Central memory CD8-positive, alpha-beta T cell (primary cell): Measurements from ENCODE around the gene LEF1.
"Not testable (repeated sequence)": the region's sequence is repeated elsewhere in the genome, so short reads cannot be mapped to it uniquely, and the experiment has no call there.

Experiments
- ATAC-seq: fragments of 150-1000 bp; cut with Tn5 transposase; replicated peaks from 2 replicates; pipeline ENCODE4 v1.10.0; 2022; ENCODE audit warnings: mild to moderate bottlenecking, moderate FRiP score, moderate number of reproducible peaks; ENCODE audit not compliant: poor library complexity, severe bottlenecking; ENCODE audit errors: extremely low read depth
- DNase-seq, 2 donors: peaks; one replicate each; pipeline ENCODE4 v3.0.0; 2021; ENCODE audit warnings: low spot score in 2 of 2
- H3K27ac Mint-ChIP-seq: one replicate; pipeline ENCODE4 v1.8.0; 2022; ENCODE audit warnings: low read depth, mild to moderate bottlenecking, moderate library complexity, mixed read lengths
- H3K27me3 Mint-ChIP-seq: one replicate; pipeline ENCODE4 v1.8.0; 2022; ENCODE audit warnings: mixed read lengths
- H3K36me3 Mint-ChIP-seq: one replicate; pipeline ENCODE4 v1.8.0; 2022; ENCODE audit warnings: mild to moderate bottlenecking, moderate library complexity, mixed read lengths; ENCODE audit not compliant: insufficient read depth
- H3K4me1 Mint-ChIP-seq: one replicate; pipeline ENCODE4 v1.8.0; 2022; ENCODE audit warnings: mixed read lengths
- H3K4me3 Mint-ChIP-seq: one replicate; pipeline ENCODE4 v1.8.0; 2022; ENCODE audit warnings: mild to moderate bottlenecking, moderate library complexity, mixed read lengths
- H3K9me3 Mint-ChIP-seq: one replicate; pipeline ENCODE4 v1.8.0; 2022; ENCODE audit warnings: mixed read lengths

The LEF1 gene

DNA sequence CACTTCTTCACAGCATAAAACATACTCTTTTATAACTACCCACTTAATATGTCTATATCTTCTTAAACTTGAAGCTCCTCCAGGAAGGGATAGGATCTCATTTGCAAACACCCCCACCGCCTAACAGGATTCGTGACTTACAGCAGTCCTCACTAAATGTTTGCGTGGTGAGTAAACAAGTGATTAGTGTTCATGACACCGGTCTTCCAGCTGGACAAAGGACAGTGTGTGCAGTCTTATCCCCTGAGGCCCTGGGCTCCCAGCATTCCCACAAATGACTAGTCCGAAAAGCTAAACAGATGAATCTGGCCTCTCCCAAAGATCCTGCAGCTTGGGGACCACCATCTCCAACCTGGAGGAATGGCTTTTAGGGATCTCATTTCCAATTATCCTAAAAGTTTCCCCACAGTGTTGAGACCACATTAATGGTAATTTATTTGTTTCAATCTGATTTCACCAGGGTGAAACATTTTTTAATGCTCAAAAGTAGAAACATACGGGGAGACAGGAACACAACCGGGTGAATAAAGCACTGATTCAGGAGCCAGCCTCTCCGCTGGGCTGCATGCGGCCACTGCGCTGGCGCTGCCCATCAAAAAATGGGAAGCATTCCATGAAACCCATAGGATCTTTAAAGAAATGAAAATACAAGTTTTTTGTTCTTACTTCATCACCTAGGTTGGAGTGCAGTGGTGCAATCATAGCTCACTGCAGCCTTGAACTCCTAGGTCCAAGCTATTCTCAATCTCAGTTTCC, 109.9 kb downstream of the LEF1 start:
- no peak overlapping the region for H3K27ac Mint-ChIP-seq
- H3K4me3 Mint-ChIP-seq, result no peak overlapping the region

DNA sequence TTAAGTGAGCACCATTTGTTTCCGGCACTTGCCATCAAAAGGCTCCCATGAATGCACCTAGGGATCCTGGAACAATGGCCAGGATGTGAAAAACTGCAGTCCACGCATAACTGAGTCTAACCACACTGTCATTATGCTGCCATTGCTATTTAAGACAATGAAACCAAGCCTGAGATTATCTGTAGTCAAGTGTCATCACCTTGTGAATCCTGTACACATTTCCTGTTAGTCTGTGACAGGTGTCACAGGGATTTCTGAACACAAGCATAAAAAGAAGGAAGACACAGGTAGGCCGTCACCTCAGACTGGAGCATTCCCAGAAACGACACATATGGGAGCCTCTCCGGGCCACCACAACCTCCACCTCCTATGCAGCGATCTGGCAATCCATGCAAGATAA, 112.3 kb downstream of the LEF1 start:
- Mint-ChIP-seq H3K36me3 (peaks cover 8% of the 10 kb centered on the region), H3K27me3 (no peaks in the 10 kb centered on the region), H3K27ac (no peak overlapping the region), H3K4me3 (no peak overlapping the region), H3K9me3 (no peaks in the 10 kb centered on the region), H3K4me1 (no peaks in the 10 kb centered on the region)
- DNase-seq, result no peak
- ATAC-seq, result no peak

More for the DNA sequence above, 109.9 kb downstream of the LEF1 start:
- DNase-seq (no peak), ATAC-seq (no peak)
- Mint-ChIP-seq H3K9me3 (no peaks in the 10 kb centered on the region), H3K4me1 (no peaks in the 10 kb centered on the region), H3K36me3 (peaks cover 6% of the 10 kb centered on the region), H3K27me3 (peaks cover 14% of the 10 kb centered on the region)

DNA sequence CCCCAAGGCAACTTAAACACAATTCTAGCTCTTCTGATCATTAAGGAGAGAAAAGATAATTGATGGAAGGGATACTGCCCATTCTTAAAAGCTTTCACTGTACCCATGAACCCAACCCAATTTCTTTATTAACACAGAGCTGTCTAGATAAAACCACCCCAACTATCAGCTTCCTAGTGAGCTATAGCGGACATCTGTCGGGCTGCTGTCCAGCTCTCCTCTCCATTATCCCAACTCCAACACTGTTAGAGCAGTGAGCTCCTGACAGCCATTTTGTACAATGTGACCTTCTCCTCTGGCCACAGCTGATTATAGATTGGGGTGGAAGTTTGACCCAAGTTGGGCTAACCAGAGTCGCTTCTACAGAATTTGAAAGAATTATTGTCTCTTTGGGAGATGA, 112.9 kb downstream of the LEF1 start:
- Mint-ChIP-seq H3K27me3 (no peaks in the 10 kb centered on the region), H3K9me3 (no peaks in the 10 kb centered on the region), H3K27ac (no peak overlapping the region), H3K36me3 (peaks cover 10% of the 10 kb centered on the region), H3K4me3 (no peak overlapping the region), H3K4me1 (peaks cover 3% of the 10 kb centered on the region)
- ATAC-seq (no peak), DNase-seq (no peak)

DNA sequence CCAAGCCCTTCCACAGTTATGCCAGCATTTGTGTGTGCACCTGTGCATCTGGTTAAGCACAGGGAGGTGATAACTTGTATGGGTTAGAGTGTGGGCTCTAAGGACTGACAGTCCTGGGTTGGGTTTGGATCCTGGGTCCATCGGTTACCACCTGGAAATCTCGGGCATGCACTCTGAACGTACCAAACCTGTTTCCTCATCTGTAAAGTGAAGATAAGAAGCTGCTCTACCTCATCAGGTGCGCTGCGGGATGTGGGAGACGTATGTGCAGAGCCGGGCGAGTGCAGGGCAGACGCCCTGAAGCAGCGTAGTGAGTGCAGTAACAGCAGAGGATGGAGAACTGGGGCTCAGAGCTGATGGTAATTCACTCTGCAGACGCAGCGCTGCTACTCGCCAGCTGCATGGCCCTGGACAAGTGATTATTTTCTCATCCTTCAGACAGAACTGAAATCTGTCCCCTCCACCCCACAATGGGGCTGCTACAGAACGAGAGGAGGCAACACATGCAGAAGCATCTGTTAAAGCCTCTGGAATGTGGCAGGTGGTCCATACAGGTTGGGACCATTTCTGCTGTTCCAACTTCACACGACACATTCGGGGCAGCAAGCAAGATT, 114.6 kb downstream of the LEF1 start:
- DNase-seq (no peak), ATAC-seq (no peak)
- H3K4me1 Mint-ChIP-seq, result peaks cover 19% of the 10 kb centered on the region
- H3K27ac Mint-ChIP-seq, result no peak overlapping the region
- H3K36me3 Mint-ChIP-seq, result peaks cover 10% of the 10 kb centered on the region
- no peak overlapping the region for H3K4me3 Mint-ChIP-seq
- no peaks in the 10 kb centered on the region for H3K9me3 Mint-ChIP-seq
- H3K27me3 Mint-ChIP-seq, result no peaks in the 10 kb centered on the region

DNA sequence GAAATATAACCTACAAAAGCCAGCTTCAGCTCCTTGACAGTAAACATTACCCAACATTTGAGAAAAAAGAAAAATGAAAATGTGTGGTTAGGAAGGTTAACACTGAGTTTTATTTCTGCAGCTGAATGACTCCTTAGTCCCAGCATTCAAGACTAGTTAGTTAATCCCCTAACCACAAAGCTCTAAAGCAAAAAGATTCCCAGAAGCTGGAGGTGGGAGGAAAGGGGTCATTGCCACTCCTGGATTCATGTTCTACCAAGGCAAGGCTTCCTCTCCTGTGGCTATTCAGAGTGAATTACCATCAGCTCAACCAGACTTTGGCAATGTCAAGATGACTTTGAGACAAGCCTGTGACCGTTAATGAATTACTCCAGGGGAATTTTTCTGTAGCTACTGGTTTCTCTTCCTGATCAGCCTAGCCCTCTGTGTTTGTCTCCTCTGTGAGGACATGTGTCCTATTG, 115.5 kb downstream of the LEF1 start:
- Mint-ChIP-seq H3K4me3 (no peak overlapping the region), H3K27ac (no peak overlapping the region), H3K36me3 (peaks cover 13% of the 10 kb centered on the region), H3K4me1 (peaks cover 21% of the 10 kb centered on the region), H3K27me3 (no peaks in the 10 kb centered on the region), H3K9me3 (no peaks in the 10 kb centered on the region)
- no peak for DNase-seq
- no peak for ATAC-seq

DNA sequence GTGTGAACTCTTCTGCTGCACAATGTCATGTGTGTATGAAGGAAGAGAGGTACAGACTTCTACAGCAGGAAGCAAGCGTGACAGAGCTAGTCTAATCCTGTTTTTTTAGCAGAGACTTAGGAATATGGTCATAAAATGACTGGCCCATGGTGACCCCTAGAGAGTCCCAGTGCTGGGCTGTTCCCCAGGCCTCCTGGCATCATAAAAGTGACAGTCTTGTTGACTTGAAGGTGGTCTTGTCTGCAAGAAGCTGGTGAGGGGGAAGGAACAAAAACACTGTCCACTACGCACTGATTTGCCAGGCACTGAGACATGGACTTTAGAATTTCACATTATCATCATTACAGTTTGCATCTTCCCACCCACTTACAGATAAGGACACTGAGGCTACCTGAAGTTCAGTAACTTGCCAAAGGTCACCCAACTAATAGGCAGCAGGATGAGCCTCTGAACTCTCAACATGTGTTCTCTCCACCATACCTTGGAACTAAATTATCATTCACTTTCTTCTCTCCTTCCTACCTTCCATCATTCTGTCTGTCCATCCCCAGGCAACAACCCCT, 116.1 kb downstream of the LEF1 start:
- no peaks in the 10 kb centered on the region for H3K27me3 Mint-ChIP-seq
- ATAC-seq (no peak), DNase-seq (no peak)
- H3K27ac Mint-ChIP-seq, result no peak overlapping the region
- H3K4me3 Mint-ChIP-seq, result no peak overlapping the region
- peaks cover 16% of the 10 kb centered on the region for H3K36me3 Mint-ChIP-seq
- H3K4me1 Mint-ChIP-seq, result peaks cover 21% of the 10 kb centered on the region
- no peaks in the 10 kb centered on the region for H3K9me3 Mint-ChIP-seq

DNA sequence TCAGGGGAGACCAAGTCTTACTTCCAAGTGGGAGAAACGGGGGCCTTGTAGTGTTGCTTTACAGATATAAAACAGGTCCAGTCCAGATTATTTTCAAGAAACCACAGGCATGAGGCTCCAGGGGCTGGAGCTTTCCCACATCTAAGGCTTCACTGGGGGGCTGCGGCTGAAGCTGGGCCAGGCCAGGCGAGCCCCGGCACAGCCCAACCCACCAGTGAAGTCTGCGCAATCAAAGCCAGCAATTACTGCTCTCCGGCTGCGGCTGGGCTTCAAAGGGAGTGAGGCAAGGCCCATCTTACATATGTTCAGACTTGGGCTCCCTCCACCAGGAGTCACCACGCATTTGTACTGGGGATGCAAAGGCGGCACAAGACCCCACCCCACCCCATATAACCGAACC, 117.4 kb downstream of the LEF1 start:
- Mint-ChIP-seq H3K4me1 (peaks cover 21% of the 10 kb centered on the region), H3K9me3 (no peaks in the 10 kb centered on the region), H3K27me3 (no peaks in the 10 kb centered on the region), H3K4me3 (no peak overlapping the region), H3K27ac (no peak overlapping the region), H3K36me3 (peaks cover 16% of the 10 kb centered on the region)
- DNase-seq, result no peak
- ATAC-seq, result no peak

DNA sequence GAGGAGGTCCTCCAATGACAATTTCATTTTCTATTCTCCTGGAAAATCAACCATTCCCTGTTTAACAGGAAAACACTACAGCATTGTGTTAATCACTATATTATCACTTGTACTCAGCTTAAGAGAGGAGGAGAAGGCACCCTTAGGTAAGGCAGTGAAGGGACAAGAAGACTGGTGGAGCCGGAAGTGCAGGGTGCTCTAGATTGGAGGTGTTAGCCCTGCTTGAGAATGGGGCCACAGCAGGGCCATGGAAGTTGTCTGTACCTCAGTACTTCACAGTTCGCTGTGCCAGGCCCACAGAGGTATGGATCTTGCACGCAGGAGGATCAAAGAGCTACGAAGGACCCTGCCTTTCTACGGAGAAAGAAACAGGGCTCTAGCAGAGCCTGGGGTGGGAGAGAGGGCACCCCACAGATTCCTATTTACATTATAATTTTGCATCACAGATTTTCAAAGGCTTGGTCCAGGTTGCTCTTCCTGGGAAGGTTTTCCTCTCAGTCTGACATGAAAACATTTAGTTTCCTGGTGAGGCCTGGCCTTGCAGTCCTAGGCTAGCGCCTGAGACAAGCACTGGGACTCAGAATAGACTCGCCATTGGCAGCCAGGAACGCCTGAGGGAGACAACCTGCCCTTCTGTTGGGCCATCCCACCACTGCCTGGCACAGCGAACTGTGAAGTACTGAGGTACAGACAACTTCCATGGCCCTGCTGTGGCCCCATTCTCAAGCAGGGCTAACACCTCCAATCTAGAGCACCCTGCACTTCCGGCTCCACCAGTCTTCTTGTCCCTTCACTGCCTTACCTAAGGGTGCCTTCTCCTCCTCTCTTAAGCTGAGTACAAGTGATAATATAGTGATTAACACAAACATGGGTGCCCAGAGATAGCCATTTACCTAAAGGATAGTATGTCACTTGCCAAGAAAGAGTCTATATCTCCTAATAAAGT, 118.3 kb downstream of the LEF1 start:
- peak overlapping the region; percentile 91 for H3K27ac Mint-ChIP-seq
- H3K9me3 Mint-ChIP-seq, H3K27me3 Mint-ChIP-seq, DNase-seq: not testable (repeated sequence)
- H3K4me1 Mint-ChIP-seq, result peaks cover 21% of the 10 kb centered on the region
- H3K36me3 Mint-ChIP-seq, result peaks cover 16% of the 10 kb centered on the region
- H3K4me3 Mint-ChIP-seq, result peak overlapping the region; percentile 80
- ATAC-seq, result peak; percentile 54

DNA sequence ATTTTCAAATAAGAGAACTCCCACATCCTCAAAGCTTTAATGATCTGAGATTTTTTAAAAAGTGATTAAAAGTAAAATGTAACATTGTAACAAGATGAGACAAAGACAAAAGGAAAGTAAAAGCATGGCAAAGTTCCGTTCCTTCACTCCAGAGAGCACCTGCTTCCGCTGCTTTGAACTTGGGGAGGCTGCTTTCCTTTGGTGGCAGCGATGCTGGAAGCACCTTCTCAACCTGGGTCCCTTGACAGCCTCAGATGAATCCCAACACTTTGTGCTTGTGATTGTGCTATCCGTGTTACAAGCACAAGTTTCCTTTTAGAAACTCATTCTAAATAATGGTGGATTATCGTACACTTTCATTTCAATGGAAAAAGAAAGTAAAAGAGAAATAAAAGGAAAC, 119.3 kb downstream of the LEF1 start:
- Mint-ChIP-seq H3K4me3 (peak overlapping the region; percentile 80), H3K9me3 (no peaks in the 10 kb centered on the region), H3K4me1 (peaks cover 21% of the 10 kb centered on the region), H3K36me3 (peaks cover 18% of the 10 kb centered on the region), H3K27me3 (no peaks in the 10 kb centered on the region), H3K27ac (peak overlapping the region; percentile 91)
- DNase-seq (no peak), ATAC-seq (no peak)

DNA sequence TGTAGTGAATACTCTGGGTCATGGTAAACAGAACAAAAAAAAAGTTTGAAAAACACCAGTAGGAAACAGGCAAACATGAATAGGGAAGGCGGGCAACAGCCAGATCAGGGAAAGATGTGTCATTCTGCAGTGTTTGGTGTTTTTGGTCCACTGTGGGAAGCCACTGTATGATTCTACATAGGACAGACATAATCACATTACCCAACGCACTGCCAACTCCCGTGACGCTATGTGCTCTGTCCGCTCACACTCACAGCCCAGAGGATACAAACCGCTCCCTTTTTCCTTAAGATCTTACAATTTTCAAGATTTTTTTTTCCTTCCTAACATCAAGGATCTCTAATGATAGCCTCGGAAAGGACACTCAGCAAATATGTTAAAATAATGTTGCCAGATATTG, 119.7 kb downstream of the LEF1 start:
- Mint-ChIP-seq H3K4me3 (peak overlapping the region; percentile 80), H3K4me1 (peaks cover 21% of the 10 kb centered on the region), H3K9me3 (no peaks in the 10 kb centered on the region)

DNA sequence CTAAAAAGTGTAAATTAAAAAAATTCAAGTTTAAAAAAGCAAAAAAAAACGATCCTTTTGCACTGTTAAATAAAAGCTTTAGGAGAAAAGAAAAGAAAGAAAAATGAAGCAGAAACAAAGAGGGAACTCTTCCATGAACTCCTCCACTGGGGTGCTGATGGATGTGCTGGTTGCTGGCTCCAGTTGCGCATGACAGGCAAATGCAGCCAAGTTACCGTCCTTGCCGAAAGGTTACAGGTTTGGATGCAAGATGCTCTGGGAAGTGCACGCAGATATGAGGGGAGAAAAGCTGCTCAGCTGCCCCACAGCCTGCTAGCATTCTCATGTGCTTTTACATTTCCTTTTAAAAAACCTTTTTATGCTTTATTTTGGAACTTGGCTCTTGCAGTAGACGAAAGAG, 120.6 kb downstream of the LEF1 start:
- no peaks in the 10 kb centered on the region for H3K9me3 Mint-ChIP-seq
- H3K27me3 Mint-ChIP-seq, result no peaks in the 10 kb centered on the region
- ATAC-seq (no peak), DNase-seq (no peak)
- H3K4me3 Mint-ChIP-seq, result no peak overlapping the region
- peaks cover 13% of the 10 kb centered on the region for H3K36me3 Mint-ChIP-seq
- H3K27ac Mint-ChIP-seq, result no peak overlapping the region
- peaks cover 21% of the 10 kb centered on the region for H3K4me1 Mint-ChIP-seq

More for the DNA sequence above, 119.7 kb downstream of the LEF1 start:
- H3K27ac Mint-ChIP-seq, result peak overlapping the region; percentile 91
- no peak for DNase-seq
- H3K36me3 Mint-ChIP-seq, result peaks cover 18% of the 10 kb centered on the region
- ATAC-seq, result no peak
- no peaks in the 10 kb centered on the region for H3K27me3 Mint-ChIP-seq

DNA sequence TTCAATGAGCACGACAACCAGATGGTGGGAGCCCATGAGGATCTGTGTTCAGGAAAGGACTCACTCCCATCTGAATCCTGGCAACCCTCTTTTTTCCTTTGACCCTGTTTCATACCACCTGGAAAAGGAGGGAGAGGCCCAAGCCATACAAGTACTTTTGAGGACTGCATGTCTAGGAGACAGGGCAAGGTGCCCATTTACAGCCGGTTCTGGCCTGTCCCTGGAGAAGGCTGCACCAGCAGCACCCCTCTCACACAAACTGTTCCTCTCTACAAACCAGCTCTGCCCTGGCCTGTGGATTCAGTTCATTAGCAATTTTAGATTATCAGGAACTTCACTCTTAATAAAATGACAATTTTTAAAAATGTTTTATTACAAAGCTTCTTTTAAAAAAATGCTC, 121.5 kb downstream of the LEF1 start:
- H3K4me1 Mint-ChIP-seq, result peaks cover 21% of the 10 kb centered on the region
- no peak overlapping the region for H3K4me3 Mint-ChIP-seq
- ATAC-seq (no peak), DNase-seq (no peak)
- H3K27ac Mint-ChIP-seq, result no peak overlapping the region
- peaks cover 13% of the 10 kb centered on the region for H3K36me3 Mint-ChIP-seq
- no peaks in the 10 kb centered on the region for H3K27me3 Mint-ChIP-seq
- H3K9me3 Mint-ChIP-seq, result no peaks in the 10 kb centered on the region
